ENCODE data around the gene TMEM101. TPM values are rescaled to one million over a fixed set of nuclear protein-coding genes. Genes with fewer than 3 reads are reported as not detected.

The TMEM101 gene
- total RNA-seq (29.4 and 30.4 TPM in 2 replicates), polyA plus RNA-seq (60.2 and 61.6 TPM in 2 replicates), polyA minus RNA-seq (41.6 and 43.0 TPM in 2 replicates), Bru-seq, nascent RNA (percentile 49 among the genes with signal in this experiment), BruChase-seq, experiment 1, labeled RNA remaining after a 6-hour chase (percentile 80 among the genes with signal in this experiment), BruChase-seq, experiment 2, labeled RNA remaining after a 2-hour chase (percentile 65 among the genes with signal in this experiment)
- polyA plus RNA-seq (2011; cell fraction: cytosol; rRNA removed): 38.8 and 43.5 TPM in 2 replicates
- 17.7 and 18.3 TPM in 2 replicates for polyA plus RNA-seq (2011; cell fraction: nucleus; rRNA removed)
- polyA plus RNA-seq (2012): 25.0 and 34.0 TPM in 2 replicates
- 20.9 TPM for polyA minus RNA-seq (2011; cell fraction: cytosol; rRNA and poly(A)+ RNA removed)
- polyA minus RNA-seq (2011; cell fraction: nucleus; rRNA and poly(A)+ RNA removed): 7.6 and 10.1 TPM in 2 replicates
- long read RNA-seq, transcript TMEM101-201 (4 exons, 1,536 nt): major isoform, 97 of 111 reads
- long read RNA-seq, partial matches to known transcripts: 1 of 111 reads
- long read RNA-seq, other reads (novel, unspliced or antisense): 13 of 111 reads

DNA sequence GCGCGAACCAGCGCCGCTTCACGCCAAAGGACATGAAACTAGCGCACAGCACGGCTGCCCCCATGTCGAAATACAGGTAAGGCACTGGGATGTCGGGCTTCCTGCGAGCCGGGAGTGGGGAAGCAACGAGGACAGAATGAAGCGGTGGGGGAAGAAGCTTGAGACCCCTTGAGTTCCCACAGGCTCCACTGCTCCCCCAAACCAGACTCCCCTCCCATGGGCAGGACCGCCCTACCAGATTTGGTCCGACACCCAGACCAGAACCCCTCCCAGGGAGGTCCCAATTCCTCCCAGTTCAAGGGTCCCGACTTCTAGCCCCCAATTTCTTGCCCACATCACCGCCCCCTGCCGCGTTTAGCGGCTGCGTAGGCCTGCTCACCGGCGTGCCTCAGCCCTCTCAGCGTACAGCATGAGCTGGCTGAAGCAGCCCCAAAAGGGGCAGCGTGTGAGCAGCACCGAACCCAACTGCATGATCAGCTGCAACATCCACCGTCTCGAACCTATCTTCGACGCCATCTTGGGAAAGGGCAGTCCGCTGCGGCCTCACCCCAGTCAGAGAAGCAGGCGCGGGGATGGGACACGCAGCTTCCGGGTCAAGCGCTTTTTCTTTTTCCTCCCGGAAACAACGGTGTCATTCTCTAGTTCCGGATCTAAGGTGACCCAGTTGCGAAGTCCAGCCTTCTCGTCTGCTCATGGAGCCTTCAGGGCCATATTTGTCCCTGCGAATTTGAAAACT lies at the start of gene TMEM101:
TSS of gene TMEM101 (minus strand) at position 527 of the 736 bp plus-strand sequence. CDS start at position 516, 11 bp downstream.
- peak within 1 kb of the TSS; percentile 47 for H3K9ac ChIP-seq (replicated peaks; ENCODE audit: extremely low read depth, insufficient read depth, low read length)
- dilution Hi-C loops (cut with MboI; ENCODE audit: extremely low pct_ligation_motif_present, low sequenced_read_pairs): no loop called here
- FAIRE-seq: peak; percentile 95

More for the DNA sequence above, at the start of gene TMEM101:
- no peak for TF ChIP-seq GATA2 (IDR thresholded peaks at IDR 0.05; ENCODE audit: insufficient read depth, insufficient read length, low read depth, low read length)
- peak; percentile 85 for TF ChIP-seq POLR2A (IDR thresholded peaks at IDR 0.05; ENCODE audit: low read depth, low read length)
- TF ChIP-seq POLR2AphosphoS5 (IDR thresholded peaks at IDR 0.05; ENCODE audit: insufficient read depth, low read depth, low read length): peak; percentile 69
- peak; percentile 40 for TF ChIP-seq MYC (IDR thresholded peaks at IDR 0.05; ENCODE audit: low read depth, low read length)
- TF ChIP-seq, protein P1, sequence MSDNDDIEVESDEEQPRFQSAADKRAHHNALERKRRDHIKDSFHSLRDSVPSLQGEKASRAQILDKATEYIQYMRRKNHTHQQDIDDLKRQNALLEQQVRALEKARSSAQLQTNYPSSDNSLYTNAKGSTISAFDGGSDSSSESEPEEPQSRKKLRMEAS (IDR thresholded peaks at IDR 0.05; ENCODE audit: insufficient read depth, insufficient read length): peak; percentile 23
- no peaks in the 10 kb centered on the region for H3K36me3 ChIP-seq (ENCODE audit: control insufficient read depth in 2 of 2, extremely low read depth in 1 of 2, insufficient read depth in 2 of 2, low read length in 2 of 2)
- H3K27ac ChIP-seq (ENCODE audit: insufficient read depth, low read depth, low read length): no peak within 1 kb of the TSS
- H3K4me2 ChIP-seq (ENCODE audit: insufficient read depth, low read length): peak within 1 kb of the TSS; percentile 53
- no peaks in the 10 kb centered on the region for H4K20me1 ChIP-seq (replicated peaks; ENCODE audit: control insufficient read depth, extremely low read depth, insufficient read depth, low read length)
- no peaks in the 10 kb centered on the region for H3K9me3 ChIP-seq (replicated peaks; ENCODE audit: control insufficient read depth, insufficient read depth, low read length)
- H3K79me2 ChIP-seq (ENCODE audit: control insufficient read depth, insufficient read depth, low read length): no peaks in the 10 kb centered on the region
- peaks cover 5% of the 10 kb centered on the region for H3K4me1 ChIP-seq (ENCODE audit: control insufficient read depth, extremely low read depth, insufficient read depth, low read length)
- peak within 1 kb of the TSS; percentile 50 for H2AFZ ChIP-seq (ENCODE audit: low read depth, low read length)
- TSS peak; percentile 35 for BruUV-seq (replicated peaks)
- H3K27me3 ChIP-seq (ENCODE audit: control insufficient read depth in 2 of 2, insufficient read depth in 2 of 2, low read length in 2 of 2): no peaks in the 10 kb centered on the region
- intact Hi-C loops (cut with micrococcal nuclease): loop anchor here (1.0 to 2.0 kb wide), 2 partner anchors 8 to 56 kb away; partner anchors contain the start of gene G6PC3
- ChIA-PET POLR2A (no interaction called here), CTCF (interaction anchor here (0.9 to 1.1 kb wide), 4 partner anchors 10 to 101 kb away, joined by 3 to 7 read pairs (median 4); partner anchors contain the start of gene NAGS)
- no peaks in the 10 kb centered on the region for H3K9me1 ChIP-seq (replicated peaks; ENCODE audit: control insufficient read depth, extremely low read depth, insufficient read depth, low read length)
- DNase-seq (ENCODE audit: low read depth, low spot score): peak; percentile 83
- peak within 1 kb of the TSS; percentile 29 to 68 (median 67) for H3K4me3 ChIP-seq (replicated peaks in 1 of 3; ENCODE audit: insufficient read depth in 1 of 3, low read depth in 1 of 3, low read length in 3 of 3)

Data from endothelial cell of umbilical vein (primary cell).